Thoracic aorta (tissue), 2 donors: ENCODE measurements around the gene KLF14. TPM values are rescaled to one million over a fixed set of nuclear protein-coding genes. Genes with fewer than 3 reads are reported as not detected.

Experiments used
- ATAC-seq: fragments of 150-250 bp; one replicate; pipeline ENCODE4 v1.8.0; 2017; ENCODE audit warnings: low read depth; ENCODE audit not compliant: insufficient number of reproducible peaks, low FRiP score
- DNase-seq: peaks from one replicate; pipeline ENCODE4 v3.0.0-alpha.2; 2020; ENCODE audit warnings: low spot score
- H3K27ac ChIP-seq, 2 donors: fragments of 200-600 bp; sonication (generic); 1 replicate in 1 of 2; 2 replicates in 1 of 2; pipeline ENCODE4 v1.5.1; 2016; ENCODE audit warnings: mild to moderate bottlenecking in 2 of 2, moderate library complexity in 2 of 2
- H3K27me3 ChIP-seq: fragments of 200-600 bp; sonication (generic); replicated peaks from 2 replicates; pipeline ENCODE4 v1.6.0; 2016; ENCODE audit warnings: mild to moderate bottlenecking; ENCODE audit not compliant: insufficient read depth
- H3K36me3 ChIP-seq: fragments of 200-600 bp; sonication (generic); one replicate; pipeline ENCODE4 v1.5.1; 2016
- H3K4me1 ChIP-seq, 2 donors: fragments of 200-600 bp; sonication (generic); 1 replicate in 1 of 2; 2 replicates in 1 of 2; pipeline versions ENCODE4 v1.5.1 to v1.6.0; 2016; ENCODE audit warnings: low read depth in 2 of 2, mild to moderate bottlenecking in 1 of 2; ENCODE audit not compliant: control insufficient read depth in 1 of 2
- H3K4me3 ChIP-seq: fragments of 200-600 bp; sonication (generic); 2 replicates; pipeline ENCODE4 v1.5.1; 2016; ENCODE audit warnings: mild to moderate bottlenecking
- H3K9me3 ChIP-seq: fragments of 200-600 bp; sonication (generic); 2 replicates; pipeline ENCODE4 v1.5.1; 2016
- total RNA-seq, 2 donors: library from RNA; depleted of rRNA; stranded (reverse); fragments of >200 nt; gene quantifications; one replicate each; pipeline versions ENCODE4 v1.1.0 to v1.2.3, GENCODE V29; 2016
- TF ChIP-seq, protein P1 (sequence below): fragments of 200-600 bp; sonication (generic); IDR thresholded peaks from one replicate; pipeline ENCODE4 v1.5.1; 2019; ENCODE audit warnings: antibody characterized with exemption

KLF14 gene
- total RNA-seq, 2 donors from 2014 or later, result not detected

DNA sequence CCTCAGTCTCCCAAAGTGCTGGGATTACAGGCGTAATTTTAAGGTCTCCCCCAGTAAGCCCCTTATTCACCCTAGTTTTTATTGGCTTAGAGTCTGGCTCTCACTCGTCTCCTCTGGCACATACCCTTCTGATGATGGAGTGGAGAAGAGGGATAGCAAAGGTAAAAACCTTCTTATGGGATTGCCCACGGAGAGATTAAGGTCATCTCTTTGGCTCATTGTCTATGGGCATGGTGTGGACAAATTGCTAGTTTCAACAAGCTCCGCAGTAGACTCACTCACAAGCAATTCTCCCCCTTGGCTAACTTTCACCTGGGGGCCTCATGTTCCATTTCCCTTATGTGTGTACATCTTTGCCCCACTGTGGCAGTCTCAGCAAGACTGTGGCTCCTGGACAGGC lies 25.2 kb downstream of the KLF14 start:
- Histone ChIP-seq H3K36me3 (no peaks in the 10 kb centered on the region), H3K4me3 (no peak overlapping the region), H3K4me1 (no peaks in the 10 kb centered on the region), H3K27ac (no peak overlapping the region), H3K9me3 (no peaks in the 10 kb centered on the region), H3K27me3 (no peaks in the 10 kb centered on the region)
- TF ChIP-seq, protein P1, sequence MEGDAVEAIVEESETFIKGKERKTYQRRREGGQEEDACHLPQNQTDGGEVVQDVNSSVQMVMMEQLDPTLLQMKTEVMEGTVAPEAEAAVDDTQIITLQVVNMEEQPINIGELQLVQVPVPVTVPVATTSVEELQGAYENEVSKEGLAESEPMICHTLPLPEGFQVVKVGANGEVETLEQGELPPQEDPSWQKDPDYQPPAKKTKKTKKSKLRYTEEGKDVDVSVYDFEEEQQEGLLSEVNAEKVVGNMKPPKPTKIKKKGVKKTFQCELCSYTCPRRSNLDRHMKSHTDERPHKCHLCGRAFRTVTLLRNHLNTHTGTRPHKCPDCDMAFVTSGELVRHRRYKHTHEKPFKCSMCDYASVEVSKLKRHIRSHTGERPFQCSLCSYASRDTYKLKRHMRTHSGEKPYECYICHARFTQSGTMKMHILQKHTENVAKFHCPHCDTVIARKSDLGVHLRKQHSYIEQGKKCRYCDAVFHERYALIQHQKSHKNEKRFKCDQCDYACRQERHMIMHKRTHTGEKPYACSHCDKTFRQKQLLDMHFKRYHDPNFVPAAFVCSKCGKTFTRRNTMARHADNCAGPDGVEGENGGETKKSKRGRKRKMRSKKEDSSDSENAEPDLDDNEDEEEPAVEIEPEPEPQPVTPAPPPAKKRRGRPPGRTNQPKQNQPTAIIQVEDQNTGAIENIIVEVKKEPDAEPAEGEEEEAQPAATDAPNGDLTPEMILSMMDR, result no peak
- no peak for ATAC-seq
- DNase-seq, result no peak

DNA sequence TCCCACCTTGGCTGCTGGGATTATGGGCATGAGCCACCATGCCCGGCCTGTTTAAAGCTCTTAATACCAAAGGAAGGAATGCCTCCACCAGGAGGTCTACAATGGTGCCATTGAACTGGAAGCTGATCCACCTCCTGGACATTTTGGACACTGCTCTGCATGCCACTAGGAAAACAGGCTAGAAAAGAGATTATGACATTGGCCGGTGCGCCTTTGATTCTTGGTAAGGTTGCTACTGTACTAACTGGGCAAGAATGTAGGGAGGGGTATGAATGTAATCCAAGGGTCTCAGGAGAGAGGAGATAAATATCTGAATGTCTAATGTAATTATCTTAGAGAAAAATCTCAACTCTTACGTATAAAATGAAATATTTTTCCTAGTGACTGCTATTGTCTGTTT lies 26.0 kb downstream of the KLF14 start:
- ATAC-seq (no peak), DNase-seq (no peak)

DNA sequence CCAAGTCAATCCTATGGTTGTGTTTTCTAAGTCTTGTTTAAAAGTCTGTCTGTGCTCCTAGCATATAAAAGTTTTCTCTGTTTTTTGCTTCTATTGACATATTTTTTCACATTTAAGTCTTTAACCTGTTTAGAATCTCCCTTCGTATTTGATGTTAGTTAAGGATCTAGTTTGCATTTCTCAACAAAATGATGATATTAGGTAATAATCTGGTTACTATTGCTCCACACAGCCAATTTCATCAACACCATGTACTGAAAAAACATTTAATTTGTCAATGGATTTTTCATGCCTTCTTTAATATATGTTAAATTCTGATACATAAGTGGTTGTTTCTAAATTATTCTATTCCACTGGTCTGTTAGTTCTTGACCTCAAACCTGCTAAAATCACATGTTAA lies 30.2 kb downstream of the KLF14 start:
- Histone ChIP-seq H3K9me3 (no peaks in the 10 kb centered on the region), H3K27me3 (no peaks in the 10 kb centered on the region), H3K36me3 (no peaks in the 10 kb centered on the region), H3K27ac (no peak overlapping the region), H3K4me1 (no peaks in the 10 kb centered on the region), H3K4me3 (no peak overlapping the region)
- TF ChIP-seq, protein P1, result no peak
- no peak for ATAC-seq
- no peak for DNase-seq

More for the DNA sequence above, 26.0 kb downstream of the KLF14 start:
- no peaks in the 10 kb centered on the region for H3K4me1 ChIP-seq
- H3K9me3 ChIP-seq, result no peaks in the 10 kb centered on the region
- H3K4me3 ChIP-seq, result no peak overlapping the region
- no peak overlapping the region for H3K27ac ChIP-seq
- H3K27me3 ChIP-seq, result no peaks in the 10 kb centered on the region
- TF ChIP-seq, protein P1, result no peak
- no peaks in the 10 kb centered on the region for H3K36me3 ChIP-seq

DNA sequence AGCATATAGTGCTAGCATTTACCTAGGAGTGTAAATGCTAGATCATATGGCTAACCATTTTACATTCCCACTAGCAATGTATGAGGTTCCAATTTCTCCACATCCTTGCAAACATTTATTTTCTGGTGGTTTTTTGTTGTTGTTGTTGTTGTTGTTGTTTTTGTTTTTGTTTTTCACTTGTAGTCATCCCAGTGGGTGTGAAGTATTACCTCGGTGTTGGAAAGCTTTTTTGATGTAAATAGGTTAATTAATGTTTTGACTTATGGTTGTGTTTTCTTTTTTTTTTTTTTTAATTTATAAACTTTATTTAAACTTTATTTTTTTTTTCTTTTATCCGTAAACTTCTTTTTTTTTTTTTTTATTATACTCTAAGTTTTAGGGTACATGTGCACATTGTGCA lies 32.4 kb downstream of the KLF14 start:
- Histone ChIP-seq H3K4me1 (no peaks in the 10 kb centered on the region), H3K4me3 (no peak overlapping the region), H3K9me3 (no peaks in the 10 kb centered on the region), H3K36me3 (no peaks in the 10 kb centered on the region), H3K27ac (no peak overlapping the region), H3K27me3 (no peaks in the 10 kb centered on the region)
- TF ChIP-seq, protein P1, result no peak
- DNase-seq (no peak), ATAC-seq (no peak)

DNA sequence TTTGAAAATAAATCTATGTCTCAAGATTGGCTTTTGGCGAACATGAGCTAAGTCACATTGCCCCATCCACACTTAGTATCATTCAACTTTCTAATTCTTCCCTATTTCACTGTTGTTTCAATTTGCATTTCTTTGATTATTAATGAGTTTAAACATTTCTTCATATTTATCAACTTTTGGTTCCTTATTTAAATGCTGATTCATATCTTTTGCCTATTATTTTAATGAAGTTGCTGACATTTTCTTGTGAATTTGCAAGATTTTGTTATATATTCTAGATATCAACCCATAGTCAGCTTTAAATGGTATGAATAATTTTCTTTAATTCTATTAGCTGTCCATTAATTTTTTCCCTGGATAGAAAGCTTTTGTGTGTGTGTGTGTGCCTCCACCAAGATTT lies 33.2 kb downstream of the KLF14 start:
- Histone ChIP-seq H3K4me3 (no peak overlapping the region), H3K4me1 (no peaks in the 10 kb centered on the region), H3K27ac (no peak overlapping the region), H3K27me3 (no peaks in the 10 kb centered on the region), H3K36me3 (no peaks in the 10 kb centered on the region), H3K9me3 (no peaks in the 10 kb centered on the region)
- DNase-seq (no peak), ATAC-seq (no peak)
- TF ChIP-seq, protein P1, result no peak
